WTC11 (cell line): ENCODE measurements around the gene BAIAP2L1. TPM values are rescaled to one million over a fixed set of nuclear protein-coding genes. Genes with fewer than 3 reads are reported as not detected.

ENCODE experiments used
- ATAC-seq: fragments of 200-7000 bp; cut with Tn5 transposase; 2 replicates; pipeline ENCODE4 v1.10.0; 2021; ENCODE audit warnings: mild to moderate bottlenecking, moderate library complexity
- CTCF ChIA-PET: fragments of 300-600 bp; sonication (Branson Sonifier 250); formaldehyde crosslinking; loops from one replicate; lab custom pipeline; 2021; ENCODE audit warnings: antibody characterized with exemption; lab: Charles Lee
- POLR2A ChIA-PET: fragments of 350-600 bp; sonication (Branson Sonifier 250); formaldehyde crosslinking; loops from one replicate; lab custom pipeline; 2021; ENCODE audit warnings: antibody characterized with exemption; lab: Charles Lee
- DNase-seq: peaks from one replicate; pipeline ENCODE4 v3.0.0; 2021; ENCODE audit warnings: low spot score
- H3K27ac Mint-ChIP-seq: 2 replicates; pipeline ENCODE4 v1.8.0; 2021; ENCODE audit warnings: mixed read lengths
- H3K27me3 Mint-ChIP-seq: 2 replicates; pipeline ENCODE4 v1.8.0; 2021; ENCODE audit warnings: low read depth, mild to moderate bottlenecking, moderate library complexity, mixed read lengths
- H3K36me3 Mint-ChIP-seq: 2 replicates; pipeline ENCODE4 v1.8.0; 2021; ENCODE audit warnings: mixed read lengths
- H3K4me1 Mint-ChIP-seq: 2 replicates; pipeline ENCODE4 v1.8.0; 2022; ENCODE audit warnings: mixed read lengths
- H3K4me3 Mint-ChIP-seq: 2 replicates; pipeline ENCODE4 v1.8.0; 2021; ENCODE audit warnings: mild to moderate bottlenecking, moderate library complexity, mixed read lengths
- H3K9me3 Mint-ChIP-seq: 2 replicates; pipeline ENCODE4 v1.8.0; 2021; ENCODE audit warnings: mixed read lengths
- CTCF ChIP-seq: fragments of 200-600 bp; IDR thresholded peaks from 2 replicates; pipeline ENCODE4 v1.8.0; 2022; ENCODE audit warnings: antibody characterized with exemption
- EMX1 ChIP-seq: fragments of 250-450 bp; sonication (Bioruptor Pico); IDR thresholded peaks from 2 replicates; pipeline ENCODE4 v1.8.0; 2021; ENCODE audit warnings: mild to moderate bottlenecking
- HMGA2 ChIP-seq: fragments of 250-450 bp; sonication (Bioruptor Pico); IDR thresholded peaks from 2 replicates; pipeline ENCODE4 v1.4.0; 2021; ENCODE audit warnings: mild to moderate bottlenecking, moderate library complexity
- IRF2 ChIP-seq: sonication (generic); formaldehyde crosslinking; IDR thresholded peaks from 2 replicates; pipeline ENCODE4 v1.8.0; 2022; ENCODE audit warnings: low read depth, missing genetic modification reagents, borderline replicate concordance
- NFATC4 ChIP-seq: fragments of 250-450 bp; sonication (Bioruptor Pico); IDR thresholded peaks from 2 replicates; pipeline ENCODE4 v1.9.0; 2021; ENCODE audit warnings: mild to moderate bottlenecking
- NFE2L1 ChIP-seq: sonication (generic); formaldehyde crosslinking; IDR thresholded peaks from 2 replicates; pipeline ENCODE4 v1.8.1; 2023; ENCODE audit warnings: missing genetic modification reagents
- SOX15 ChIP-seq: fragments of 250-450 bp; sonication (Bioruptor Pico); IDR thresholded peaks from 2 replicates; pipeline ENCODE4 v1.9.0; 2021; ENCODE audit warnings: mild to moderate bottlenecking
- SP1 ChIP-seq: sonication (generic); formaldehyde crosslinking; conservative IDR thresholded peaks from 2 replicates; pipeline ENCODE4 v1.8.1; 2022; ENCODE audit warnings: missing genetic modification reagents
- TEAD1 ChIP-seq: sonication (generic); formaldehyde crosslinking; IDR thresholded peaks from 2 replicates; pipeline ENCODE4 v1.8.0; 2022; ENCODE audit warnings: mild to moderate bottlenecking, missing genetic modification reagents
- USF1 ChIP-seq: sonication (generic); formaldehyde crosslinking; IDR thresholded peaks from 2 replicates; pipeline ENCODE4 v1.8.0; 2022; ENCODE audit warnings: mild to moderate bottlenecking, missing genetic modification reagents
- USF2 ChIP-seq: sonication (generic); formaldehyde crosslinking; IDR thresholded peaks from 2 replicates; pipeline ENCODE4 v1.8.1; 2023; ENCODE audit warnings: mild to moderate bottlenecking, missing genetic modification reagents, moderate library complexity
- ZBTB21 ChIP-seq: sonication (generic); formaldehyde crosslinking; IDR thresholded peaks from 2 replicates; pipeline ENCODE4 v1.8.1; 2023; ENCODE audit warnings: mild to moderate bottlenecking, missing genetic modification reagents, borderline replicate concordance
- ZNF219 ChIP-seq: sonication (generic); formaldehyde crosslinking; IDR thresholded peaks from 2 replicates; pipeline ENCODE4 v1.8.0; 2023; ENCODE audit warnings: missing genetic modification reagents, mild to moderate bottlenecking, borderline replicate concordance
- ZNF263 ChIP-seq: sonication (generic); formaldehyde crosslinking; IDR thresholded peaks from 2 replicates; pipeline ENCODE4 v1.8.1; 2022; ENCODE audit warnings: low read depth, mild to moderate bottlenecking, moderate library complexity, missing genetic modification reagents
- total RNA-seq: library from RNA; stranded (reverse); gene quantifications from 3 replicates; pipeline ENCODE4 v1.2.3, GENCODE V29; 2021
- TF ChIP-seq, protein P1 (sequence below): sonication (generic); formaldehyde crosslinking; IDR thresholded peaks from 2 replicates; pipeline ENCODE4 v1.8.0; 2022; ENCODE audit warnings: mild to moderate bottlenecking, missing genetic modification reagents

BAIAP2L1 gene
- total RNA-seq, 1 experiment from 2014 or later: 37.5 TPM

DNA sequence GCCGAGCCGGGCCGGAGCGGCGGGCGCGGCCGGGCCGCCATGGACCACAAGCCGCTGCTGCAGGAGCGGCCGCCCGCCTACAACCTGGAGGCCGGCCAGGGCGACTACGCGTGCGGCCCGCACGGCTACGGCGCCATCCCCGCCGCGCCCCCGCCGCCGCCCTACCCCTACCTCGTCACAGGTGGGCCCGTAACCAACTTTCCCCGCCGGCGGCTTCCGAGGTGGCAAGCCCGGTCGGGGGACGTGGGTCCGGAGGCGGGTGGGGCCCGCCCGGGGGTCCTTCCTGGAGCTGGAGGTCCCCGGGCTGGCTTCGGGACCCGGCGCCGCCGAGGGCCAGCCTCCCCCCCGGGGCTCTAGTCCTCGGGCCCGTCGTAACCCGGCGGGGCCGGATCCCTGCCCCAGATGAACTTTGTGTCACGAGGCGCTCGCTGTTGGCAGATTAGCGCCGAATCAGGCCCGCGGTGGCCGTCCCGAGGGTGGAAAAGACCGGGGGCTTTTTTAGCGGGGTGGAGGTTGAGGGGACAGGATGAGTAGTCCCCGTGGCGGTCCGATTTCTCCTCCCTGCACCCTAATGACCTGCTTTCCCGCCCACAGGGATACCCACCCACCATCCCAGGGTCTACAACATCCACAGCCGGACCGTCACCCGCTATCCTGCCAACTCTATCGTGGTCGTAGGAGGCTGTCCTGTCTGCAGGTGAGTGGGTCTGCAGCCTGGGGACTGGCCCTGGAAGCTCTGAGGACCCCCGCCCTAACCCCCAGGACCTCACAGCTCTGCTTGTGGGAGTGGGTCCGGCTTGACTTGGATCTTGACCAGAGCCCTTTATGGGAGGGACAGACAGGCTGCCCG, 118.9 kb downstream of the BAIAP2L1 start:
- DNase-seq: no peak
- ChIA-PET POLR2A (no interaction called here), CTCF (interaction anchor here (0.6 kb wide), 1 partner anchor 119 kb away, joined by 4 read pairs; the partner anchor contains the start of gene BAIAP2L1)

DNA sequence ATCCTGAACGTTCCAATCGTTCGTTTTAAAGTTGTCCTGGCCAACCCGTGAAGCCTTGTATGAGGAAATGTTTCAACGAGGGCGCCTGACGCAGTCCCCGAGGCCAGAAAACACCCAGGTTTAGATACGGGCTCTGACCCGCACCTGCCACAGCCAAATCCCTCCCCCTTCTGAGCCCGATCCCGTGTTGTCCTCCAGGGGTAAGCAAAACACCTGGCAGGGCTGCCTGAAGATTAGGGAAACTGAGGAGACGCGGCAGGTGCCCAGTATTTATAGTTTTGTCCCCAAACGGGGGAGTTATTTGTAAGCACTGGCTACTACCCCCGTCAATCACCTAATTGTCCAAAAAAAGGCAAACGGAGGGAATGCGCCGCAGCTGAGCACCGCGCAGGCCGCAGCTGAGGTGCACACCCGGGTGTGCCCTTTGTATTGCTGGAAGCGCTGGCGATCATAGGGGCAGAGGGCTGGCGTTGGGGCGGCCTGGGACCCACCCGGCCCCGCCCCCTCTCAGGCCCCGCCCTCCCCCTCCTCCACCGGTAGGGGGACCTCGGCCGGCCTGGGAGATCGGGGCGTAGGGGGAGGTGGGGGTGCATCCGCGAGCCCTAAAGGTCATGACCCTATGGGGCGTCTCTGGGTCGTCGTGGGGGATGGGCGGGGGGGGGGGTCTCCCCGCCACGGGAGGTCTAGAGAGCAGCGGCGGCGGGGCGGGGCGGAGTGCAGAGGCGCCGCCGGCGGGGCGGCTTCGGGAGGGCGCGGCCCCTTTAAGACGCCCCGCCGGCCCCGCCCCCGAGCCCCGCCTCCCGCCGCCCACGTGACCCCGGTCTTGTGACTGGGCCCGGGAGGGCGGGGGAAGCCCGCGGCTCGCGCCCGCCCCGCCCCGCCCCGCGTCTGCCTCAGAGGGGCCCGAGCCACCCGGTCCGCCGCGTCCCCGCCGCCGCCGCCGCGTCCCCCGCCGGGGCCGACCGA, 119.8 kb downstream of the BAIAP2L1 start, which contains the start of gene BRI3:
Gene BRI3 (plus strand): TSS at position 896 of the 966 bp plus-strand sequence. CDS start 110 bp downstream, outside the sequence.
- POLR2A ChIA-PET: interaction anchor here (0.6 kb wide), 1 partner anchor 544 kb away, joined by 3 read pairs; no protein-coding TSS in a partner anchor
- peaks cover 30% of the 10 kb centered on the region for H3K4me1 Mint-ChIP-seq
- no peaks in the 10 kb centered on the region; the same call in 1 of the 2 replicates for H3K27me3 Mint-ChIP-seq
- TF ChIP-seq TEAD1 (CRISPR knock-in tag) (no peak), USF1 (CRISPR knock-in tag) (0 out of 2 replicates have a peak, but pooled peaks have one; percentile 16), USF2 (CRISPR knock-in tag) (peak; percentile 90), HMGA2 (no peak), CTCF (peak; percentile 61), SP1 (peak; percentile 48; the same call in 1 of the 2 replicates), NFATC4 (CRISPR knock-in tag) (no peak), ZBTB21 (CRISPR knock-in tag) (0 out of 2 replicates have a peak, but pooled peaks have one; percentile 53)
- TF ChIP-seq, protein P1, sequence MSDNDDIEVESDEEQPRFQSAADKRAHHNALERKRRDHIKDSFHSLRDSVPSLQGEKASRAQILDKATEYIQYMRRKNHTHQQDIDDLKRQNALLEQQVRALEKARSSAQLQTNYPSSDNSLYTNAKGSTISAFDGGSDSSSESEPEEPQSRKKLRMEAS (CRISPR knock-in tag): peak; percentile 49; the same call in 1 of the 2 replicates
- no peaks in the 10 kb centered on the region for H3K9me3 Mint-ChIP-seq
- H3K27ac Mint-ChIP-seq: peak within 1 kb of the TSS; percentile 82
- CTCF ChIA-PET: interaction anchor here (0.8 to 1.3 kb wide), 3 partner anchors 13 to 120 kb away, joined by 3 to 5 read pairs (median 3); partner anchors contain the start of gene BAIAP2L1
- peak within 1 kb of the TSS; percentile 90 for H3K4me3 Mint-ChIP-seq
- ATAC-seq (peak; percentile 87), DNase-seq (peak; percentile 85)
- H3K36me3 Mint-ChIP-seq: peaks cover 5% of the 10 kb centered on the region; the same call in 1 of the 2 replicates

More for the DNA sequence above, 118.9 kb downstream of the BAIAP2L1 start:
- TF ChIP-seq EMX1 (CRISPR knock-in tag) (no peak), SOX15 (no peak), IRF2 (CRISPR knock-in tag) (no peak)
- ATAC-seq: peak; percentile 1; the same call in 1 of the 2 replicates
- H3K4me3 Mint-ChIP-seq: peak overlapping the region; percentile 90
- peaks cover 36% of the 10 kb centered on the region for H3K4me1 Mint-ChIP-seq
- H3K9me3 Mint-ChIP-seq: no peaks in the 10 kb centered on the region
- H3K36me3 Mint-ChIP-seq: peaks cover 5% of the 10 kb centered on the region; the same call in 1 of the 2 replicates
- H3K27me3 Mint-ChIP-seq: no peaks in the 10 kb centered on the region; the same call in 1 of the 2 replicates
- peak overlapping the region; percentile 82 for H3K27ac Mint-ChIP-seq

DNA sequence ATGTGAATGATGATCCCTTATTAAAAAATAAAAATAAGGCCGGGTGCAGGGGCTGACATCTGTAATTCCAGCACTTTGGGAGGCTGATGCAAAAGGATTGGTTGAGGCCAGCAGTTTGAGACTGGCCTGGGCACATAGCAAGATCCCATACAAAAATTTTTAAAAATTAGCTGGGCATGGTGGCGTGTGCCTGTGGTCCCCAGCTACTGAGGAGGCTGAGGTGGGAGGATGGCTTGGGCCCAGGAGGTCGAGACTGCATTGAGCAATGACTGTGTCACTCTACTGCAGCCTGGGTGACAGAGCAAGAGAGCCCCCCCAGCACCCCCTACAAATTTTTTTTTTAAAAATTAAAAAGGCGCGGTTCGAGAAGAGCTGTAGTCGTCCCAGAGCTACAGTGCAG, 120.6 kb downstream of the BAIAP2L1 start:
- Mint-ChIP-seq H3K27ac (no peak overlapping the region), H3K4me3 (peak overlapping the region; percentile 76), H3K4me1 (peaks cover 30% of the 10 kb centered on the region), H3K9me3 (no peaks in the 10 kb centered on the region), H3K36me3 (peaks cover 5% of the 10 kb centered on the region; the same call in 1 of the 2 replicates), H3K27me3 (no peaks in the 10 kb centered on the region; the same call in 1 of the 2 replicates)
- CTCF ChIA-PET: interaction anchor here (0.8 to 1.3 kb wide), 3 partner anchors 12 to 121 kb away, joined by 3 to 5 read pairs (median 3); partner anchors contain the start of gene BAIAP2L1
- TF ChIP-seq ZNF263 (CRISPR knock-in tag) (no peak), ZNF219 (CRISPR knock-in tag) (no peak), NFE2L1 (CRISPR knock-in tag) (no peak)
- no peak for ATAC-seq
- DNase-seq: no peak
- POLR2A ChIA-PET: interaction anchor here (0.6 kb wide), 2 partner anchors 83 to 544 kb away, joined by 3 to 6 read pairs; no protein-coding TSS in a partner anchor
